GM21515 (cell line): ENCODE measurements around the gene MT2A.
"Not testable (repeated sequence)": the region's sequence is repeated elsewhere in the genome, so short reads cannot be mapped to it uniquely, and the experiment has no call there.

Experiments used
- ATAC-seq: cut with Tn5 transposase; IDR thresholded peaks from one replicate; pipeline ENCODE4 v1.9.1; 2021; ENCODE audit not compliant: unreplicated experiment

MT2A gene

DNA sequence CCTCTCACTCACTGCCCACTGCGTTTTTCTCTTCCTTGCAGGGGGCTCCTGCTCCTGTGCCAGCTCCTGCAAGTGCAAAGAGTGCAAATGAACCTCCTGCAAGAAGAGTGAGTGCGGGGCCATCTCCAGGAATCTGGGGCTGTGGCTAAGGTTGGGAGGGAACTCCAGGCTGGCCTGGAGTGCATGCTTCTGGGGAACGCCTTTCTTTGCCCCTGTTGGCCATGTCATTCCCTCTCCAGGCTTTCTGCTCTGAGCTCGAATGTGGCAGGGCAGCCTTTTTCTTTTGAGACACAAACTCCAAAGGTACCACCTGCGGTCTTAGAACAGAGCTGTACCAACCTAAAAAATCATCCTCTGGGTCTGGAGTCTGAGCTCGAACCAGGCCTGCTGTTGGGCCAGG is 9.8 kb downstream of the MT2A start:
- no peak for ATAC-seq

DNA sequence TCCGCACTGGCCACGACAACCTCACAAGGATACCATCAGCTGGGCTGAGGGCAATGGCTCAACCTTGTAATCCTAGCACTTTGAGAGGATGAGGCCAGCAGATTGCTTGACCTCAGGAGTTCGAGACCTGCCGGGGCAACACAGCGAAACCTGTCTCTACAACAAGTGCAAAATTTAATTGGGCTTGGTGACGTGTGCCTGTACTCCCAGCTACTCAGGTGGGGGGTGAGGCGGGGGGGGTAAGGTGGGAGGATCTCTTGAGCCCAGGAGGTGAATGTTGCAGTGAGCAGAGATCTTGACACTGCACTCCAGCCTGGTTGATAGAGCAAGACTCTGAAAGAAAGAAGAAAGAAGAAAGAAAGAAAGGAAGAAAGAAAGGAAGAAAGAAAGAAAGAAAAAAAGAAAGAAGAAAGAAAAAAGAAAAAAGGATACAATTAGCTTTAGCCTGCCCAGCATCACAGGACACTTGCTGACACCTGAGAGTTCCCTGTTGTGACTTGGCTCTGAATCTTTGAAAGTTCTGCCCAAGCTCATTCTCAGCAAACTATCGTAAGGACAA is 12.0 kb downstream of the MT2A start:
- ATAC-seq = no peak

GRCh38 chr16:56621665-56622445 is 13.5 kb downstream of the MT2A start:
- ATAC-seq = not testable (repeated sequence)

- ATAC-seq = not testable (repeated sequence)
Observed at GRCh38 chr16:56623184-56623583, 14.8 kb downstream of the MT2A start.

DNA sequence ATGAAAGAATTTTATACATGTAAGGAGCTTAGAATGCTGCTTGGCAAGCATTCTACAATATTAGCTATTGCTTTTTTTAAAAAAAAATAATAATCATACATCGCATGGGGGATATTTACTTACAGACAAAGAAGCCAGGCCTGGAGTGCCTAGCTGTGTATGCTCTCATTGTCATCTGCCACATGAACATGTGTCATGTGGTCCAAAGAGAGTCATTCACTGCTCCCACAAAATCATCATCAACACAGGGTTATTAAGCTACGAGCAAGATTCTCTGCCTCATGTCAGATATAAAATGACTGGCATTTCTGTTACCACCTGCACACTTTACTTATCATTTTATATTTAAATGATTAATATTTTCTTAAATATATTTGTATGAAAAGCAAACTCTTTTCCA is 15.3 kb downstream of the MT2A start:
- no peak for ATAC-seq

- ATAC-seq = no peak
Observed at GRCh38 chr16:56625140-56625942, 17.0 kb downstream of the MT2A start, which contains the start of gene MT1E. Gene MT1E (plus strand): TSS chr16:56625781. CDS start chr16:56625852, 71 bp downstream.

- ATAC-seq = no peak
Observed at GRCh38 chr16:56625943-56626654, 17.7 kb downstream of the MT2A start.

GRCh38 chr16:56626685-56627084 is 18.3 kb downstream of the MT2A start:
- no peak for ATAC-seq

DNA sequence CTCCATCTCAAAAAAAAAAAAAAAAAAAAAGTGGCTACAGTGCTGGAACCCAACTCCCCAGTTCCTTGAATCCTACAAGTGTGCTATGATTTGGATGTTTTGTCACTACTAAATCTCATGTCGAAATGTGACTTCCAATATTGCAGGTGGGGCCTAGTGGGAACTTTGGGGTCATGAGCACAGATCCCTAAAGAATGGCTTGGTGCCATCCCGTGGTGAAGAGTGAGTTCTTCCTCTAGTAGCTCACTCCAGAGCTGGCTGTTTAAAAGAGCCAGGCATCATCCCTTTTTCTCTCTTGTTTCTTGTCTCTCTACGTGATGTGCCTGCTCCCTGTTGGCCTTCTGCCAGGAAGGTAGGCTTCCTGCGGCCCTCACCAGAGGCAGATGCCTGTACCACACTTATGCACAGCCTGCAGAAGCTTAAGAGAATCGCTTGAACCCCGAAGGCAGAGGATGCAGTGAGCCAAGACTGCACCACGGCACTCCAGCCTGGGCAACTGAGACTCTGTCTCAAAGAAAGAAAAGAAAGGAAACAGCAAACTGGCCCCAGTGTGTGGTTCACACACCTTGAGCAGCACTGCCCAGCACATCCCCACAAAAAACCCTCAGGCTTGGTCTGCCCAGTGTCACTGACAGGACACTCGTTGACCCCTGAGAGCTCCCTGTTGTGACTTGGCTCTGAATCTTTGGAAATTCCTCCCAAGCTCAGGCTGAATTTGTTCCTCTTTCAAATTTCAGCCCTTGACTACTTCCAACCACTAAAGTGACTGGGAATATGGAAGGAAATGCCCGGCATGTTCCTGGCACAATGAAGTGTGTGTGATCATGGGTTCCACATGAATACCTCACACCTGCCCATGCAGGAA is 20.3 kb downstream of the MT2A start:
- no peak for ATAC-seq

GRCh38 chr16:56629531-56629930 is 21.1 kb downstream of the MT2A start:
- no peak for ATAC-seq

GRCh38 chr16:56630134-56630533 is 21.8 kb downstream of the MT2A start:
- peak; percentile 71 for ATAC-seq

DNA sequence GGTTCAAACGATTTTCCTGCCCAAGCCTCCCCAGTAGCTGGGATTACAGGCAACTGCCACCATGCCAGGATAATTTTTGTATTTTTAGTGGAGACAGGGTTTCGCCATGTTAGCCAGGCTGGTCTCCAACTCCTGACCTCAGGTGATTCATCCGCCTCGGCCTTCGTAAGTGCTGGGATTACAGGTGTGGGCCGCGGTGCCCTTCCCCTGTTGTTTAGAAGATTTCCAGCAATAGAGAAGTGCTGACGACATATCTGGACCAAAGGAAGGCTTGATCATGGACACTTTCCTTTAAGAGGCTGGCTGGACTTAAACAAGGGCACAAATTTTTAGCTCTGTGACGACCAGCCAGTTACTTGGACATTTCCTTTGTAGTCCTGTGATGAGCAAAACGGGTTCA is 22.8 kb downstream of the MT2A start:
- ATAC-seq = no peak

- ATAC-seq = no peak
Observed at GRCh38 chr16:56631832-56632155, 23.4 kb downstream of the MT2A start.

GRCh38 chr16:56632156-56632847 is 23.9 kb downstream of the MT2A start, which contains the start of gene MT1M:
Gene MT1M (plus strand): TSS chr16:56632659. CDS start chr16:56632732, 73 bp downstream.
- ATAC-seq = no peak

GRCh38 chr16:56632848-56633365 is 24.5 kb downstream of the MT2A start:
- no peak for ATAC-seq

DNA sequence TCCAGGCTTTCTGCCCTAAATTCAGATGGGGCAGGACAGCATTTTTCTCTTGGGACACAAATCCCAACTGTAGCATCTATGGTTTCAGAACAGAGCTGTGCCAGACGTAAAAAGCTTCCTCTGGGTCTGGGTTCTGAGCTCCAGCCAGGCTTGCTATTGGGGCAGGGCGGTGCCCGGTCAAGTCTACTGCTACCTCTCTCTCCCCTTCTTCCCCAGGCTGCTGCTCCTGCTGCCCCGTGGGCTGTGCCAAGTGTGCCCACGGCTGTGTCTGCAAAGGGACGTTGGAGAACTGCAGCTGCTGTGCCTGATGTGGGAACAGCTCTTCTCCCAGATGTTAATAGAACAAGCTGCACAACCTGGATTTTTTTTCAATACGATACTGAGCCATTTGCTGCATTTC is 25.2 kb downstream of the MT2A start:
- ATAC-seq = no peak

DNA sequence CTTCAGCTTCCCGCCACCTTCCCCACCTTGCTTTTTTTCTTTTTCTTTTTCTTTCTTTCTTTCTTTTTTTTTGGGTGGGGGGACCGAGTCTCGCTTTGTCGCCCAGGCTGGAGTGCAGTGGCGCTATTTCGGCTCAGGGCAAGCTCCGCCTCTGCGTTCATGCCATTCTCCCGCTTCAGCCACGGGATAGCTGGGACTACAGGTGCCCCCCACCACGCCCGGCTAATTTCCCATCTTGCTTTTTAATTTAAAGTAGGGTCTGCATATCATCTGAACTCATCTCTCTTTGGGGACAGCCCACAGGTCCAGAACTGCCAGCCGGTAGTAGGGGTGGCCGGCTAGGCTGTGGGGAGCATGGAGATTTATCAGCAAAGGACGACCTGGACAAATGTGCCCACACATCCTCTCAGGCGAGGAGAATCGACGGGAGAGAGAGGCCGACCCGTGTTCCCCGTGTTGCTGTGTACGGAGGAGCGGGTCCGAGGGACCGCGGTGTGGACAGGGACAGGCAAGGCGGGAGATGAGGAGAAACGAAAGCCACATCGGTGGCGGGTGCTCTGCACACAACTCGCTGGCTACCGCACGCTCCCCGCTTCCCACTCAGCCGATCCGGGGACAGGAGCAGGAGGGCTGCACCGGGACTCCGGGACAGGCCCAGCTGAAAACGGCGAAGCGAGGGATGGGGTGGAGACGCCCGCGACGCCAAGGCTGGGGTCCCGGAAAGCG is 26.5 kb downstream of the MT2A start:
- ATAC-seq = no peak

DNA sequence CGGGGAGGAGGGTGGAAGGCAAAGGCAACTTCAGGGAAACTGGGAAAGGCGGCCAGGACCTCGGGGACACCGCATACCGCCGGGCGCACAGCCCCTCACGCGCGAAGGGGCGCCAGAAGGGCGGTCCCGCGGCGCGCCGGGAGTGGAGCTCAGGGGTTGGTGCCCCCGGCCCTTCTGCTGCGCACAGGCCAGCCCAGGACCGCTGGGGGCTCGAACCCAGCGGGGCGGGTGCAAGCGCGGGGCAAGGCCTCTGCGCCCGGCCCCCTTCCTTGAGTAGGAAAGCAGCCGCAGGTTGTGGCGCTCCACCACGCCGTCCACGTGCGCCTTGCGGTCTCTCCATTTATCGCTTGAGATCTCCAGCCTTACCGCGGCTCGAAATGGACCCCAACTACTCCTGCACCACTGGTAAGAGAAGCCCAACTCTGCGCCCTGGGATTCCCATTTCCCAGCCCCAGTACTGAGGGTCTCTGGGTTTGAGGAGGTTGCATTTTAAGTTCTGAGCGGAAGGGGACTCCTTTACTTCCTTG is 27.1 kb downstream of the MT2A start:
- no peak for ATAC-seq
